Astrocyte of the cerebellum (primary cell): ENCODE data around the gene ADCY10.

ENCODE experiments used
- DNase-seq: peaks from one replicate; pipeline ENCODE4 v3.0.0-alpha.2; 2011; ENCODE audit warnings: low read depth
- H3K4me3 ChIP-seq: 2 replicates; pipeline ENCODE4 v1.5.1; 2011; ENCODE audit warnings: mild to moderate bottlenecking, low read depth, low read length, moderate library complexity
- CTCF ChIP-seq: IDR thresholded peaks from 2 replicates; pipeline ENCODE4 v1.5.1; 2012; ENCODE audit warnings: low read length, low read depth, moderate library complexity, mild to moderate bottlenecking; ENCODE audit errors: missing control alignments
- in situ Hi-C: cut with HindIII; loops from 2 replicates; pipeline ENCODE4 v1.10.0; 2017; ENCODE audit warnings: low sequenced_read_pairs

Gene ADCY10

GRCh38 chr1:167786502-167786901 lies 127.4 kb downstream of the ADCY10 start:
- in situ Hi-C loops = no loop called here
- no peak for TF ChIP-seq CTCF
- no peak for DNase-seq
- no peak overlapping the region for H3K4me3 ChIP-seq

- DNase-seq = no peak
- in situ Hi-C loops = no loop called here
- TF ChIP-seq CTCF = no peak
- no peak overlapping the region for H3K4me3 ChIP-seq
Measured at GRCh38 chr1:167784876-167785550, 128.9 kb downstream of the ADCY10 start.

- in situ Hi-C loops = no loop called here
- no peak for TF ChIP-seq CTCF
- no peak overlapping the region for H3K4me3 ChIP-seq
- DNase-seq = no peak
Measured at GRCh38 chr1:167782946-167783345, 131.0 kb downstream of the ADCY10 start.

- in situ Hi-C loops = no loop called here
Measured at GRCh38 chr1:167781558-167781957, 132.4 kb downstream of the ADCY10 start.

GRCh38 chr1:167777269-167777650 lies 136.7 kb downstream of the ADCY10 start:
- H3K4me3 ChIP-seq = no peak overlapping the region
- no peak for TF ChIP-seq CTCF
- in situ Hi-C loops = no loop called here
- DNase-seq = no peak

More at GRCh38 chr1:167781558-167781957, 132.4 kb downstream of the ADCY10 start:
- no peak for TF ChIP-seq CTCF
- DNase-seq = no peak
- H3K4me3 ChIP-seq = no peak overlapping the region

GRCh38 chr1:167776616-167777268 lies 137.2 kb downstream of the ADCY10 start:
- peak; percentile 40 for DNase-seq
- in situ Hi-C loops = no loop called here
- no peak for TF ChIP-seq CTCF
- H3K4me3 ChIP-seq = no peak overlapping the region
